ENCODE measurements around the gene EIF4G1. TPM values are rescaled to one million over a fixed set of nuclear protein-coding genes. Genes with fewer than 3 reads are reported as not detected.

The EIF4G1 gene
- total and polyA plus RNA-seq, 12 donors: 231 to 600 (median 348) TPM

- H3K9me3 ChIP-seq (replicated peaks in 1 of 3): no peaks in the 10 kb centered on the region
- intact Hi-C loops (cut with DNase I): no loop called here
- H3K27me3 ChIP-seq: no peaks in the 10 kb centered on the region
- H3K27ac ChIP-seq: no peak overlapping the region
- H3K4me3 ChIP-seq: no peak overlapping the region
- no peak for DNase-seq
- TF ChIP-seq, protein P1, sequence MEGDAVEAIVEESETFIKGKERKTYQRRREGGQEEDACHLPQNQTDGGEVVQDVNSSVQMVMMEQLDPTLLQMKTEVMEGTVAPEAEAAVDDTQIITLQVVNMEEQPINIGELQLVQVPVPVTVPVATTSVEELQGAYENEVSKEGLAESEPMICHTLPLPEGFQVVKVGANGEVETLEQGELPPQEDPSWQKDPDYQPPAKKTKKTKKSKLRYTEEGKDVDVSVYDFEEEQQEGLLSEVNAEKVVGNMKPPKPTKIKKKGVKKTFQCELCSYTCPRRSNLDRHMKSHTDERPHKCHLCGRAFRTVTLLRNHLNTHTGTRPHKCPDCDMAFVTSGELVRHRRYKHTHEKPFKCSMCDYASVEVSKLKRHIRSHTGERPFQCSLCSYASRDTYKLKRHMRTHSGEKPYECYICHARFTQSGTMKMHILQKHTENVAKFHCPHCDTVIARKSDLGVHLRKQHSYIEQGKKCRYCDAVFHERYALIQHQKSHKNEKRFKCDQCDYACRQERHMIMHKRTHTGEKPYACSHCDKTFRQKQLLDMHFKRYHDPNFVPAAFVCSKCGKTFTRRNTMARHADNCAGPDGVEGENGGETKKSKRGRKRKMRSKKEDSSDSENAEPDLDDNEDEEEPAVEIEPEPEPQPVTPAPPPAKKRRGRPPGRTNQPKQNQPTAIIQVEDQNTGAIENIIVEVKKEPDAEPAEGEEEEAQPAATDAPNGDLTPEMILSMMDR (IDR thresholded peaks at IDR 0.05): no peak
- TF ChIP-seq POLR2A (IDR thresholded peaks at IDR 0.05): no peak
- WGBS, 4 donors: 61 to 79% (median 73%) methylated on average over 8 to 9 of the region's 9 CpGs
- peaks cover 13 to 41% of the 10 kb centered on the region in 2 donors for H3K4me1 ChIP-seq (replicated peaks in 1 of 2)
- H3K36me3 ChIP-seq (replicated peaks in 1 of 2): peaks cover 0 to 21% of the 10 kb centered on the region in 2 donors
Observed at GRCh38 chr3:184359610-184360009, 45.2 kb downstream of the EIF4G1 start.

GRCh38 chr3:184360070-184360928 lies 45.9 kb downstream of the EIF4G1 start:
- Histone ChIP-seq H3K27me3 (no peaks in the 10 kb centered on the region), H3K27ac (no peak overlapping the region), H3K36me3 (replicated peaks in 1 of 2) (peaks cover 0 to 22% of the 10 kb centered on the region in 2 donors), H3K4me1 (replicated peaks in 1 of 2) (peaks cover 13 to 45% of the 10 kb centered on the region in 2 donors), H3K4me3 (peak overlapping the region in 1 of 4 donors; percentile 88), H3K9me3 (replicated peaks in 1 of 3) (no peaks in the 10 kb centered on the region)
- 59 to 64% (median 61%) methylated on average over 11 to 12 of the region's 12 CpGs for WGBS, 4 donors
- TF ChIP-seq, protein P1 (IDR thresholded peaks at IDR 0.05): no peak
- TF ChIP-seq POLR2A (IDR thresholded peaks at IDR 0.05): no peak
- intact Hi-C loops (cut with DNase I): no loop called here
- no peak for DNase-seq

GRCh38 chr3:184360929-184361531 lies 46.6 kb downstream of the EIF4G1 start:
- intact Hi-C loops (cut with DNase I): no loop called here
- no peak for TF ChIP-seq POLR2A (IDR thresholded peaks at IDR 0.05)
- TF ChIP-seq, protein P1 (IDR thresholded peaks at IDR 0.05): no peak
- peaks cover 13 to 41% of the 10 kb centered on the region in 2 donors for H3K4me1 ChIP-seq (replicated peaks in 1 of 2)

GRCh38 chr3:184361532-184361931 lies 47.1 kb downstream of the EIF4G1 start, which contains the start of the genes CLCN2 and POLR2H:
Gene CLCN2, minus strand, starts transcription at chr3:184361605. Its CDS starts 126 bp downstream, at chr3:184361479.
Gene POLR2H, plus strand, starts transcription at chr3:184361710. Its CDS starts 1,783 bp downstream, at chr3:184363493.
- peak in 5 of 7 donors; percentile 51 to 69 (median 54) for DNase-seq
- WGBS, 4 donors: 0 to 1% (median 1%) methylated on average over 27 to 56 of the region's 56 CpGs; no CpG with 5 or more reads in 1 of the 4 donors
- intact Hi-C loops (cut with DNase I): no loop called here
- TF ChIP-seq POLR2A (IDR thresholded peaks at IDR 0.05): peak; percentile 50 to 63
- TF ChIP-seq, protein P1 (IDR thresholded peaks at IDR 0.05): no peak
- H3K27ac ChIP-seq: peak within 1 kb of the TSS; percentile 80 to 100 (median 97)
- no peaks in the 10 kb centered on the region for H3K9me3 ChIP-seq (replicated peaks in 1 of 3)
- H3K36me3 ChIP-seq (replicated peaks in 1 of 2): peaks cover 0 to 28% of the 10 kb centered on the region in 2 donors
- no peaks in the 10 kb centered on the region for H3K27me3 ChIP-seq
- H3K4me3 ChIP-seq: peak within 1 kb of the TSS; percentile 49 to 88 (median 76)
- peaks cover 13 to 41% of the 10 kb centered on the region in 2 donors for H3K4me1 ChIP-seq (replicated peaks in 1 of 2)

More at GRCh38 chr3:184360929-184361531, 46.6 kb downstream of the EIF4G1 start:
- H3K9me3 ChIP-seq (replicated peaks in 1 of 3): no peaks in the 10 kb centered on the region
- H3K36me3 ChIP-seq (replicated peaks in 1 of 2): peaks cover 0 to 24% of the 10 kb centered on the region in 2 donors
- no peaks in the 10 kb centered on the region for H3K27me3 ChIP-seq
- 6 to 29% (median 11%) methylated on average over 6 to 24 of the region's 24 CpGs for WGBS, 4 donors
- DNase-seq: peak in 1 of 7 donors; percentile 42
- H3K27ac ChIP-seq: peak overlapping the region in 3 of 5 donors; percentile 95 to 100 (median 97)
- H3K4me3 ChIP-seq: peak overlapping the region in 3 of 4 donors; percentile 49 to 88 (median 88)
